Measurements from ENCODE around the gene BACE2.
A peak's percentile ranks its signal among the peaks of the same experiment; 100 is the strongest.
"Not testable (repeated sequence)": the region's sequence is repeated elsewhere in the genome, so short reads cannot be mapped to it uniquely, and the experiment has no call there.

BACE2 gene

GRCh38 chr21:41277846-41278245, 109.9 kb downstream of the BACE2 start:
- no peak for DNase-seq (ENCODE audit: low read depth in 3 of 3)

DNA sequence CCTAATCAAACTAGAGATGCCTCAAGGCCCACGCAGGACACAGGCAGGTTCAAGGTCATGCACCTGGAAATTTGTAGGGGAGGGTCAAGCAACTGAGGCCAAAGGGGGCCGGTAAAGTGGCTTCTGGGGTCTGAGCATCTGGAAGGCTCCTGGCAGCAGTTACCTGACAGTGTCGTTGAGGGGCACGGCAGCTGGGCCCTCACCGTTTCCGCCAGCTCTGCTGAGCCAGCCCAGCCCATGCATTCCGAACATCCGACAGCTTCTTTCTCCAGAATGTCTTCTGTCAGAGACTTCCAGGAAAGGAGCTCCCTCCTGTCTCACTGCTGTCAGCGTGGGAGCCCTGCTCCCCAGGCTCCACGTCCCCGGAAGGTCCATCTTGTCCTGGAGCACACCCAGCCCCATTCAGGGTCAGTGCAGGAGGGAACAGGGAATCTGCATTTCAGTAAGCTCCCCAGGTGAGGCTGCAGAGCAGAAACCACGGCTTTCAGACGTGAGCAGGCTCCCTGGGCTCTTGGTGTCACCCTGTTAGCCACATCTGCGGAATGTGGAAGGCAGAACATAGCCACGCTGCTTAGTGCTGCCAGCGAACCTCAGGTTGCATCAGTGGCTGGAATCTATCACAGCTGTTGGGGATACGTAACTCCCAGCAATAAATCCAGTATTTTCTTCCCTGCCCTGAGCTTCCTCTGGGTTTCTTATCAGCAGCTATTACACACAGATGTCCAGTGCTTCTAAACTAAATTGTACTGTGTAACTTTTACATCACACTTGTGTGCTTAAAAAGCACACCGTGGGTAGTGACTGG, 112.4 kb downstream of the BACE2 start:
- DNase-seq (ENCODE audit: low read depth in 3 of 3), result no peak

- no peak for DNase-seq (ENCODE audit: low read depth in 3 of 3)
Measured at GRCh38 chr21:41282412-41282811, 114.5 kb downstream of the BACE2 start.

DNA sequence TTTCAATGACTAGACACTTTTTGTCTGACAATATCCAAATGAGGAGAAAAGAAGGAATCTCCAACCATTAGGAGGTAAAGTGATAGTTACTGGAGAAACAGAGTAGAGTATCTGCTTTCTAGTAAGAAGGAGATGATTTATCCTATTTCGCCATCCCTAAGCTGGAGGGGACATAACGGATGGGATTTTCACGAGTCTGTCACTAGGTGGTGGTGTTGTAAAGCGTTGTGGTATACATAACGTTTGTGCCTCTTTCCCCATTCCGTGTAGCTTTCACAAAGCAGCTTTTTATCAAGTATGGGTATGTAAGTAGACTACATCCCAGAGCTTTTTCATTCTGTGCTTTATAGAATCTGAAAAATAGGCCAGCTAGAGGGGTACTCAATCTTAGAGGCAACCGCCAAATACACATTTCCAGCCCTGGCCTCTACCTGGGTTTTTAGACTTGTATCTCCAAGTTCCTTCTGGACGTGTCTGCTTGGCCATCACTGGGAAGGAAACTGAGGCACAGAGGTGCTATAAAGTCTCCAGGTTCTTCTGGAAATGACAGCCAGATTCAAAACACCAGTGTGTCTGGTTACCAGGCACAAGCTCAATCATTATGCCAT, 115.4 kb downstream of the BACE2 start:
- DNase-seq (ENCODE audit: low read depth in 3 of 3), result peak in 2 of 3 donors; percentile 7 to 31

DNA sequence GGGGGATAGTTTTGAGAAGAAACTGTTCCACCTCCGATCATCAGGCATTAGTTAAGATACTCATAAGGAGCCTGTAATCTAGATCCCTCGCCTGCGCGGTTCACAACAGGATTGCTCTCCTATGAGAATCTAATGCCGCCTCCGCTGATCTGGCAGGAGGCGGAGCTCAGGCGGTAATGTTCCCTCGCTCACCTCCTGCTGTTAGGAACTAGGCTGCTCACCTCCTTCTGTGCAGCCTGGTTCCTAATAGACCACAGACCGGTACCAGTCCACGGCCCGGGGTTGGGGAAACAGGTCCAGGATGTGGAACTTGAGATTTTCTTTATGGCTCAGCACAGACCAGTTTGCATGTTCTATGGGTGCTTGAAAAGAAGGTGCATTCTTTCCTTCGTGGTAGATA, 121.5 kb downstream of the BACE2 start:
- DNase-seq (ENCODE audit: low read depth in 3 of 3), result no peak

- DNase-seq (ENCODE audit: low read depth in 3 of 3), result no peak
Measured at GRCh38 chr21:41290106-41290799, 122.3 kb downstream of the BACE2 start.

GRCh38 chr21:41294548-41295231, 126.7 kb downstream of the BACE2 start:
- DNase-seq (ENCODE audit: low read depth in 3 of 3), result no peak

DNA sequence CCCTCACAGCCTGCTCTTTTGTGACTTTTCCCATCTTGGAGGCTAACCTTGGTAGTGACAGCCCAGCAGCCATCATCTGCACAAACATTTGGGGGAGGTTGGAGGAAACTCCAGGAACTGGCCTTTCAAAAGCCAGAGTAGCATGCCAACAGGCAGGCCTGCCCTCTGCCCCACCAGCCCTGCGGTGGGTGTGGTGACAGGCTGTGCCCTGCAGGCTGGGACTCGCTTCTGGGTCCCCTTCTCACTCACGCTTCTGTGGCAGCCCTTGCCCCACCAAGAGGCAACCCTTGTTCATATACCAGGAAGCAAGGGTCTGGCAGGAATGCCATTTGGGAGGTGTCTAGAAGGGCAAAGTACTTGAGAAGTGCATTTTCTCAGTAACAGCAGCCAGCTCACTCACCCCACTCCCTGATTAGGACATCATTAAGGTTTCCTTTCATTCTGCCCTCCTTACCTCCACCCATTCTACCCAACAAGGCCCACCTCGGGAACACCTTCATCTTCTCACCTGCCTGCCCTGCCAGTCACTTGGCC, 127.8 kb downstream of the BACE2 start:
- no peak for DNase-seq (ENCODE audit: low read depth in 3 of 3)

DNA sequence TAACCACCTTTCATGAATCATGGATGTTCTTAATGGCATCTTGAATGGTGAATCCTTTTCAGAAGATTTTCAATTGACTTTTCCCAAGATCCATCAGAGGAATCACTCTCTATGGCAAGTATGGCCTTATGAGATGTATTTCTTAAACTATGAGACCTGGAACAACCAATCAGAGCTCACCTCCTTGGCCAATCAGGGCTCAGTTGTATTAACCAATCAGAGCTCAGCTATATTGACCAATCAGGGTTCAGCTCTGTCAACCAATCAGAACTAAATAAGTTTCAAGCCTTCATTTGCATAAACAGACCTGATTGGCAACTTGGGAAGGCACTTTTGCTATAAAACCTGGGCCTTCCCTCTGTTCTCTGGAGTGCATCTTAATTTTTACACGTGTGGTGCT, 135.0 kb downstream of the BACE2 start:
- no peak for DNase-seq (ENCODE audit: low read depth in 3 of 3)

- DNase-seq (ENCODE audit: low read depth in 3 of 3), result no peak
Measured at GRCh38 chr21:41304068-41304720, 136.2 kb downstream of the BACE2 start.

DNA sequence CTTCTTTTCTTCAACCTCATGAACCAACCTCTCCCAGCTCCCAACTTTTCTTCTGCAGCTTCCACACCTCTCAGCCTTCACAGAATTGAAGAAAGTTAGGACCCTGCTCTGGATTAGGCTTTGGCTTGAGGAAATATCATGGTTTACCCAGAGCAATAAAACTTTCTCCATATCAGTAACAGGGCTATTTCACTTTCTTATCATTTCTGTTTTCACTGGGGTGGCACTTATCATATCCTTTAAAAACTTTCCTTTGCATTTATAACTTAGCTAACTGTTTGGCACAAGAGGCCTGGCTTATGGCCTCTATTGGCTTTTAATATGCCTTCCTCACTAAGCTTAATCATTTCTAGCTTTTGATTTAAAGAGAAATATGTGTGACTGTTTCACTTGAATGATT, 139.3 kb downstream of the BACE2 start:
- no peak for DNase-seq (ENCODE audit: low read depth in 3 of 3)

GRCh38 chr21:41313285-41314164, 145.6 kb downstream of the BACE2 start:
- not testable (repeated sequence) for DNase-seq (ENCODE audit: low read depth in 3 of 3)

- no peak for DNase-seq (ENCODE audit: low read depth in 3 of 3)
Measured at GRCh38 chr21:41315726-41316125, 147.8 kb downstream of the BACE2 start.

DNA sequence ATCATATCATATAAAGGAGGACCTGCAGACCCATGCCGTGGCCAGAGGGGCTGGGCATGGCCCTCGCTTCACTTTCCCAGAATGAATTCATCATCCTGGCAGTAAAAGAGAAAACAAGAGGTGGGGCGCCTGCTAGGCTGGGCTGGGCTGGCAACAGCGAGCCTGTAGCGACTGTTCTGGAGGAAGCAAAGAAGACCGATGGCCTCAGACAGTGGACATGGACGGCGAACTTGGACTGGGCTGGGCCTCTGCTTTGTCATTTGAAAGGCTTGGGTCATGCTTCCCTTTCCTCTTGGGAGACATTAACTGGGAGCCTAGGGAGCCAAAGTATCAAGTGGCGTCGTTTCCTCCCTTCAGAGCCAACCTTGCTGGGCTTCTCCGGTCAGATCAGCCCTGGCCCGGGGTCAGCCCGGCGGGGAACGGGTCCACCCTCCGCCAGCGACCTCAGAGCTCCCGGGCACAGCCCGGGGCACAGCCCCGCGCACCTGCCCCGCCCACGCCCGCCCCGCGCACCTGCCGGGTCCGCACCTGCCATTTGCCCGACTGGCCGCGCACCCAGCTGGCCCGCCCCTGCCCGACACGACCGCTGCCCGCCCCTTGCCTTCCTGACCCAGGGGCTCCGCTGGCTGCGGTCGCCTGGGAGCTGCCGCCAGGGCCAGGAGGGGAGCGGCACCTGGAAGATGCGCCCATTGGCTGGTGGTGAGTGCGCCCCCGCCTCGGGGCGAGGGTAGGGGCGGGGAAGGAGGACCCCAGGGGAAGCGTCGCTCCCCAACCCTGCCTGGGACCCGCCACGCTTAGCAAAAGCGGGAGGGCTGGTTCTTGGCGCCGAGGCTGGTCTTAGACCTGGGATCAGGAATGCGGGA, 148.5 kb downstream of the BACE2 start, which contains the start of gene FAM3B:
TSS of gene FAM3B (plus strand) at position 602 of the 863 bp plus-strand sequence. CDS start at position 681, 79 bp downstream.
- DNase-seq (ENCODE audit: low read depth in 3 of 3), result no peak

DNA sequence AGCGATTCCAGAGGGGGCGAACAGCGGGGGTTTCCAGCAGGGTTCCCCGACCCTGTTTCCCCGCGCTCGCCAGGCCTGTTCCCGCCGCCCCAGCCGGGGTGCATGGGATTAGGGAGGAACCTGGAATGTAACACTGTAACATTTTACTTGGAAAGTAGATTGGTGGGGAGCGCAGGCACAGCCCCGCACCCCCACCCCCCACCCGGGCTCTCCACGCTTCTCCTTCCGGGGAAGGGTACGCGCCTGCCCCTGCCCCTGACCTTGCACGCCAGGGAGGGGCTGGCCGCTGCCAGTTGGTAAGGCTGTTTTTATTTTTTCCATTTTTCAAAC, 149.1 kb downstream of the BACE2 start:
- DNase-seq (ENCODE audit: low read depth in 3 of 3), result no peak

DNA sequence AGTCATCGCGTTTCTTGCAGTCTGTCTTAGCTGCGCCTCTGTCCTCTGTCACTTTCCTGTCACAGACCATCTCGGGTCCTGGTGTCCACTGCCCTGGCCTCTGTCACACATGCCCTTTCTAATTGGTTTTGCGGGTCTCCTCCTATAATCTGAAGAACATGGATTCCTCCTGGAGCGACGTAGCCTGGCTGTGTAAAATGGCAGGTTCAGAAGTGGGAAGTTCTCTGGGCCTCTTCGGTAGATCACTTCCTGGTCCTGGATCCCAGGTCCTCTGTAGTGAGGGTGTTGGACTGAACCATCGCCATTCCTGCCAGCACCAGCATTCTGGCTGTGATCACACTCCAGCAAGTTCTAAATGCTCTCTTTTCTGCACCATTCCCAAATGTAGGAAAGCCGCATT, 149.5 kb downstream of the BACE2 start:
- no peak for DNase-seq (ENCODE audit: low read depth in 3 of 3)

- no peak for DNase-seq (ENCODE audit: low read depth in 3 of 3)
Measured at GRCh38 chr21:41318218-41318617, 150.3 kb downstream of the BACE2 start.

GRCh38 chr21:41319273-41319672, 151.3 kb downstream of the BACE2 start:
- no peak for DNase-seq (ENCODE audit: low read depth in 3 of 3)

DNA sequence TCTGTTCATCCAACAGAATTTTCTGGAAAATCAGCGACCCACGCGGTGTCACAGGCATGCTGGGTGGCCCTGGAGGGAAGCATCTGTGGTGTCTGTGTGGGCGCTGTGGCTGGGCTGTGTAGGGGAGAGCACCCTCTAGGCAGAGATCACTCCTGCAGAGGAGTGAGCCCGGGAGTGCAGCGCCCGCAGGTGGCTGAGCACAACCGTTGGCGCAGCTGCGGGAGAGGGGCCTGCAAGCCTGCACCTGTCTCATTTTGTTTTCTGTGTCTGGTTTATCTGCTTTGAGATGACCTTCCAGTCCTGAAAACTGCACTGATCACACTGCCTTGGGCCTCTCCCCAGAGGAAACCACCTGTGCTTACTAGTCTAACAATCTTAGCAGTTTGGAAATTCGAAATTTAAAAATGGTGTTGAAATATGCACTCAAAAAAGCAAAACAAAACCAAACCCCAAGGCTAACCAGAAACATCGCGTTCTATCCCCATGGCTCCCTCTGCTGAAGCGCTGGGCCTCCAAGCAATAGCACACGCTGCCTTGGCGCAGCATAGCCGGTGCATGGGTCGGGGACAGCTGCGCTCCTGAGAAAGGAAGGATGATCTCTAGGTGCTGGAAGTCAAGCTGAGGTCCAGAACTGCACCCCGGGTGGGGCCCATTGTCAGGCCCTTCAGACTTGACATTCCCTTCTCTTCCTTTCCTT, 153.4 kb downstream of the BACE2 start:
- DNase-seq (ENCODE audit: low read depth in 3 of 3), result no peak

All from stimulated activated CD4-positive, alpha-beta T cell treated with anti-CD3 and anti-CD28 coated beads, TNF-alpha, amount 100 ng/mL, for 48 hours (primary cell).